Measurements from ENCODE around the gene CAMTA1. TPM values are rescaled to one million over a fixed set of nuclear protein-coding genes. Genes with fewer than 3 reads are reported as not detected.

Gene CAMTA1
- total RNA-seq, 1 donor from 2014 or later = 62.9 TPM

DNA sequence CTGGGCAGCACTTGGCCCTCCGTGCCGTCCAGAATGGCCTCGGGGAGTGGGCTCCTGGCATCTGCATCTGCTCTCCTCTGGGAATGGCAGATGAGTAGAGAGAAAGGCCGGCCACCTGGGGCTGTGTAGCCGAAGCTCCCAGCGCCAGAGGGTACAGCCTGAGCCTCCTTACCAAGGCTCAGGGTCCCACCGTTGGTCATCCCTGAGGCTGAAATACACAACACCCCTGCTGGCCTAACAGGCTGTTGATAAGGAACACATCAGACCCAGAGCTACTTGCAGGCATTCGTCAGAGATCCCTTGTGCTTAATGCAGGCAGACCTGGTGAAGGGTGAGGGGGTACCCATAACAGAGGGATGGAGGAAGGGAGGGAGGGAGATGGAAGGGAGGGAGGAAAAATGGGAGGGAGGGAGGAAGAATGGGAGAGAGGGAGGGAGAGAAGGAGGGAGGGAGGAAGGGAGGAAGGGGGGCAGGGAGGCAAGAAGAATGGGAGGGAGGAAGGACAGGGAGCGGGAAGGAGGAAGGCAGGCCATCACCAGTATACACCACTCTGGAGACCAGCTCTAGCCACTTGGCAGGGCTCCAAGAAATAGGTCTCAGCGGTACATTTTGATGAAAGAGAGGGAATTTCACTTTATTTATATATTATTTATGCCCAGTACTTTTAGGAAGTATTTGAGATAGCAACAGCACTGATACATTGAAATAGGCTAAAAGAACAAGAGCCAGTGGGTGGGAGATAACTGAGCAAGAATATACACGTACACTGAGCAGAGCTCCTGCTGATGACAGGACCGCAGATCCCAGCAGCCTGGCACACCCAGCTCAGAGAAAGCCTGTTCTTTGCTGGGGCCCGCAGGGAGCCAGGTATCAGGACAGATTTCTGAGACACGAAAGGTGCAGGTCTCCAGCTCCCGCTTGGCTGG, 670.8 kb downstream of the CAMTA1 start:
- Histone ChIP-seq H3K27ac (no peak overlapping the region), H3K36me3 (no peaks in the 10 kb centered on the region), H3K27me3 (no peaks in the 10 kb centered on the region), H3K9me3 (no peaks in the 10 kb centered on the region), H3K4me1 (peaks cover 29% of the 10 kb centered on the region), H3K4me3 (no peak overlapping the region)
- TF ChIP-seq, protein P1, sequence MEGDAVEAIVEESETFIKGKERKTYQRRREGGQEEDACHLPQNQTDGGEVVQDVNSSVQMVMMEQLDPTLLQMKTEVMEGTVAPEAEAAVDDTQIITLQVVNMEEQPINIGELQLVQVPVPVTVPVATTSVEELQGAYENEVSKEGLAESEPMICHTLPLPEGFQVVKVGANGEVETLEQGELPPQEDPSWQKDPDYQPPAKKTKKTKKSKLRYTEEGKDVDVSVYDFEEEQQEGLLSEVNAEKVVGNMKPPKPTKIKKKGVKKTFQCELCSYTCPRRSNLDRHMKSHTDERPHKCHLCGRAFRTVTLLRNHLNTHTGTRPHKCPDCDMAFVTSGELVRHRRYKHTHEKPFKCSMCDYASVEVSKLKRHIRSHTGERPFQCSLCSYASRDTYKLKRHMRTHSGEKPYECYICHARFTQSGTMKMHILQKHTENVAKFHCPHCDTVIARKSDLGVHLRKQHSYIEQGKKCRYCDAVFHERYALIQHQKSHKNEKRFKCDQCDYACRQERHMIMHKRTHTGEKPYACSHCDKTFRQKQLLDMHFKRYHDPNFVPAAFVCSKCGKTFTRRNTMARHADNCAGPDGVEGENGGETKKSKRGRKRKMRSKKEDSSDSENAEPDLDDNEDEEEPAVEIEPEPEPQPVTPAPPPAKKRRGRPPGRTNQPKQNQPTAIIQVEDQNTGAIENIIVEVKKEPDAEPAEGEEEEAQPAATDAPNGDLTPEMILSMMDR (IDR thresholded peaks at IDR 0.05) = no peak
- no peak for TF ChIP-seq POLR2AphosphoS5 (IDR thresholded peaks at IDR 0.05; ENCODE audit: insufficient read depth in 1 of 2, low read depth in 1 of 2)
- intact Hi-C loops (cut with DNase I) = no loop called here
- DNase-seq (ENCODE audit: extremely low spot score in 2 of 2) = no peak

DNA sequence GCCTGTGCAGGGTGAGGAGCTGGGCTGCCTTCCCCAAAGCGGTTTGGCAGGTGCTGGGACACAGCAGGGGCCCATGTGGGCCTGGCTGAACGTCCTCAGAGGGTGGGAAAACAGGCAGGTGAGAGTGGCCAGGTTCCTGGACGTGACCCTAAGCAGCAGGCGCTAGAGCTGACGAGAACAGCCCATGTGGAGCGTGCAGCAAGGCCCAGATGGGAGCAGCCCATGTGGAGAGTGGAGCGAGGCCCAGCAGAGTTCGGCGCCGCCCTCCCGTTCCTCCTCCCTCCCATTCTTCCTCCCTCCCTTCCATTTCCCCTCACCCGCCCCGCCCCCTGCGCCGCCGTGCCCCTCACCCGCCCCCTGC, 671.4 kb downstream of the CAMTA1 start:
- no peak overlapping the region for H3K4me3 ChIP-seq

DNA sequence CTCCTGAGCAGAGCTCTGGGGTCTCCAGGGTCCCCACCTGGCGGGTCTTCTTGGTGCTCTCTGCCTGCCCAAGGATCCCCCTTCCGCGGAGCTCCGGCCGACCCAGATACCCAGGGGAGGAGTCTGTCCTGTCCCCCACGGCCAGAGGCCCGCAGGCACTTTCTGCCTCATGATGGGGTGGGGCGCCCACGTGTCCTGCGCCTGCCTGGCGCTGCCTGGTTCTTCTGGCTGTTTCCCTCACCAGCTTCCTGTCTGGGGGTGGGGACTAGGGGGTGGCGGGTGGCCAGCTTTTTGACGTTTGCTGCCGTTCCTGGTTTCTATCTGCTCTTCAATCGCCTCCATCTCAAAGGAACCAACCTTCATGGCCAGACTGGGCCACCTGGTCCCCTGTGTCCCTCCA, 672.6 kb downstream of the CAMTA1 start:
- TF ChIP-seq POLR2A (IDR thresholded peaks at IDR 0.05) (no peak), POLR2AphosphoS5 (IDR thresholded peaks at IDR 0.05; ENCODE audit: insufficient read depth in 1 of 2, low read depth in 1 of 2) (no peak)
- TF ChIP-seq, protein P1 (IDR thresholded peaks at IDR 0.05) = no peak
- H3K27me3 ChIP-seq = no peaks in the 10 kb centered on the region
- no peak for DNase-seq (ENCODE audit: extremely low spot score in 2 of 2)
- no peaks in the 10 kb centered on the region for H3K36me3 ChIP-seq
- H3K9me3 ChIP-seq = no peaks in the 10 kb centered on the region
- intact Hi-C loops (cut with DNase I) = no loop called here
- H3K4me3 ChIP-seq = no peak overlapping the region
- H3K27ac ChIP-seq = no peak overlapping the region
- H3K4me1 ChIP-seq = peaks cover 29% of the 10 kb centered on the region

More for the DNA sequence above, 671.4 kb downstream of the CAMTA1 start:
- H3K4me1 ChIP-seq = peaks cover 29% of the 10 kb centered on the region
- H3K9me3 ChIP-seq = no peaks in the 10 kb centered on the region
- H3K36me3 ChIP-seq = no peaks in the 10 kb centered on the region
- TF ChIP-seq POLR2A (IDR thresholded peaks at IDR 0.05) (no peak), POLR2AphosphoS5 (IDR thresholded peaks at IDR 0.05; ENCODE audit: insufficient read depth in 1 of 2, low read depth in 1 of 2) (no peak)
- TF ChIP-seq, protein P1 (IDR thresholded peaks at IDR 0.05) = no peak
- intact Hi-C loops (cut with DNase I) = no loop called here
- H3K27me3 ChIP-seq = no peaks in the 10 kb centered on the region
- DNase-seq (ENCODE audit: extremely low spot score in 2 of 2) = no peak
- no peak overlapping the region for H3K27ac ChIP-seq

DNA sequence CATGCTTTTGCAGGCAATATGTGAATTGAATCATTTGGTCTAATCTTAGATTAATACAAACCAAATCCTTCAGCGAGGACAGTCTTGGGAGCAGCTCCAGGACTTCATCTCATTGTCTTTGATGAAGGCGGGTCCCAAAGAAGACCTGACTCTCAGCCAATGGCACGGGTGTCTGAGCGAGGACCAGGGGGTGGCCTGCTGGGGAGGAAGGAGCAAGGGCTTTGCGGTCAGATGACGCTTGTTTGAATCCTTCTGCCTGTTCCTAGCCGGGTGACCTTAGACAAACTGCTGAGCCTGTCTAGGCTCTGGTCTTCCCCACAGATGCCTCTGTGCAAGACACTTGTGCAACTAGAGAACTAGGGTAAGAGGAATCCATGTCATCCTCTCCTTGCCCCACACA, 673.7 kb downstream of the CAMTA1 start:
- DNase-seq (ENCODE audit: extremely low spot score in 2 of 2) = no peak
- H3K9me3 ChIP-seq = no peaks in the 10 kb centered on the region
- no peaks in the 10 kb centered on the region for H3K36me3 ChIP-seq
- no peak overlapping the region for H3K27ac ChIP-seq
- no peak for TF ChIP-seq POLR2AphosphoS5 (IDR thresholded peaks at IDR 0.05; ENCODE audit: insufficient read depth in 1 of 2, low read depth in 1 of 2)
- TF ChIP-seq, protein P1 (IDR thresholded peaks at IDR 0.05) = no peak
- no peak for TF ChIP-seq POLR2A (IDR thresholded peaks at IDR 0.05)
- intact Hi-C loops (cut with DNase I) = no loop called here
- H3K4me3 ChIP-seq = no peak overlapping the region
- H3K27me3 ChIP-seq = no peaks in the 10 kb centered on the region
- peaks cover 27% of the 10 kb centered on the region for H3K4me1 ChIP-seq

DNA sequence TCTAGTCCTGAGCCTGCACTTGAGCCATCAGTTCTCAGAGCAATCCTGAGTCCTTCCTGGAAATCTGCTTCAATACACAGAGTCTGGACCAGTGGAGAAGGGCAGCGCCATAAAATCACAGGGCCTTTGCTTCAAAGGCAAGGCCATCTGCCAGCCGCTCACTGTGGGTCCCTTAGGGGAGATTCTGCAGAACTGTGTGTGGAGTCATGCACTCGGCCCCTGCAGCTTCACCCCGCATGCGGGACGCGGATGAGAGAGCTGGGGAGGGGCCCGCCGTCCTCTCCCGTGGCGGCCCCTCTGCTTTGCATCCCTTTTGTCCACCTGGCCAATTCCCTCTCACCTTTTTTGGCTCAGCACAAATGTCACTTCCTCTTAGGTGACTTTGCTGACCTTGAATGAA, 674.7 kb downstream of the CAMTA1 start:
- Histone ChIP-seq H3K27me3 (no peaks in the 10 kb centered on the region), H3K36me3 (no peaks in the 10 kb centered on the region), H3K9me3 (no peaks in the 10 kb centered on the region), H3K4me1 (peaks cover 18% of the 10 kb centered on the region), H3K4me3 (no peak overlapping the region), H3K27ac (no peak overlapping the region)
- no peak for DNase-seq (ENCODE audit: extremely low spot score in 2 of 2)
- no peak for TF ChIP-seq POLR2A (IDR thresholded peaks at IDR 0.05)
- no peak for TF ChIP-seq POLR2AphosphoS5 (IDR thresholded peaks at IDR 0.05; ENCODE audit: insufficient read depth in 1 of 2, low read depth in 1 of 2)
- TF ChIP-seq, protein P1 (IDR thresholded peaks at IDR 0.05) = no peak
- intact Hi-C loops (cut with DNase I) = no loop called here
